NOMO-1 treated with dmso at 0.1 percent for 144 hours (cell line): ENCODE data around the gene FBLIM1.
A peak's percentile ranks its signal among the peaks of the same experiment; 100 is the strongest.

Experiments
- DNase-seq: peaks from one replicate; lab custom pipeline; 2025; ENCODE audit not compliant: unreplicated experiment; lab: John Stamatoyannopoulos, UW

Gene FBLIM1

GRCh38 chr1:15730936-15731335, 27.7 kb upstream of the FBLIM1 start:
- no peak for DNase-seq

GRCh38 chr1:15731735-15732685, 26.6 kb upstream of the FBLIM1 start:
- no peak for DNase-seq

GRCh38 chr1:15732686-15733081, 25.9 kb upstream of the FBLIM1 start:
- no peak for DNase-seq

DNA sequence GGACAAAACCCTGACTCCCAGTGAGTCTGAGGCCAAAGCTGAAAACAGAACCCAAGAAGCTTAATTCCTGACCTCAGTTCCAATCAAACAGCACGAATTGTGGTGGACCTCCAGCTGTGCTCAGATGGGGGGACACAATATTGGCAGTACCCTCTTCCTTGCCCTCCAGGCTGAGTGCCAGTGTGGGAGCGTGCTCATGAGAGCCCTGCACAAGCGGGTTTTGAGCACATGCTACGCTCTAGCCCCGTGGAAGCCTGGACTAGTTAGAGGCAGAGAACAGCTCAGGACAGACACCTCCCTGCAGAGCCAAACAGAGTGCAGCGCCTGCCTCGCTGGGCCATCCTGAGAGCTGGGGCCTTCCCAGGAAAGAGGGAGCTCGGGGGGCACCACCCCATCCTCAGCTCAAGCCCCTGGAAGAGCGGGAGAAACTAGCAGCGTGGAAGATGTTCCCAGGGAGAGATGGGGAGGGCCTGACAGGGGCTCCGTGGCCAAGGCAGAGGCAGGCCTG, 25.3 kb upstream of the FBLIM1 start:
- DNase-seq = no peak

- no peak for DNase-seq
Observed at GRCh38 chr1:15733726-15734226, 24.8 kb upstream of the FBLIM1 start.

- DNase-seq = no peak
Observed at GRCh38 chr1:15734296-15734695, 24.3 kb upstream of the FBLIM1 start.

- no peak for DNase-seq
Observed at GRCh38 chr1:15734901-15735300, 23.7 kb upstream of the FBLIM1 start.

DNA sequence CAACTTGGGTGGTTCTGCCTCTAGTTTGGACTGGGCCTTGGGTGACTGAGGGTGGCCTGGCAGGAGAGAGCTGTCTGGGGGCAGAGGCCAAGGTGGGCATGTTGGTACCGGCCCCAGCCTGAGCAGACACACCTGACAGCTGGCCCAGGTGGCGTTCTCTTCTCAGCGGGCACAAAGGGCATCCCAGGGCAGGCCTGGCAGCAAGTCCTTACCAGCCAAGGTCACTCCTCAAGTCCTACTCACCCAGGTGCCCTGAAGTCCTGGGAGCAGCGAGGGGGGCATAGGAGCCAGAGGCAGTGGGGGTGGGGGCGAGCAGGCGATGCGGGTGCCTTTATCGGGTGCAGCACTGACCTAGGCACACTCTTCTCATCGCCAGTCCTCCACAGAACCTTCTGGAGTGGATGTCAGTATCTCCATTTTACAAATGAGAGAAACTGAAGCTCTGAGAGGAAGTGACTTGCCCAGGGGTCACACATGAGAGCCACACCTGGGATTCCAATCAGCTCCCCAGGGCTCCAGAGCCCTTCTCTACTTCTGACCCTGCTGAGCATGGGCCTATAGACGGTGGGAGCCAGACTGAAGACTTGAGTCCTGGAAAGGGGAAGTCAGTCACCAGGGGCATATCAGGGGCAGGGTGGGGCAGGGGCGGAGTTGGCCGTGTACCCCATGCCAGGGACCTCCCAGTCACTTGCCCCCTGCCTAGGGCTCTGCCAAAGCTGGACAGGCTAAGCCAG, 23.1 kb upstream of the FBLIM1 start:
- no peak for DNase-seq

DNA sequence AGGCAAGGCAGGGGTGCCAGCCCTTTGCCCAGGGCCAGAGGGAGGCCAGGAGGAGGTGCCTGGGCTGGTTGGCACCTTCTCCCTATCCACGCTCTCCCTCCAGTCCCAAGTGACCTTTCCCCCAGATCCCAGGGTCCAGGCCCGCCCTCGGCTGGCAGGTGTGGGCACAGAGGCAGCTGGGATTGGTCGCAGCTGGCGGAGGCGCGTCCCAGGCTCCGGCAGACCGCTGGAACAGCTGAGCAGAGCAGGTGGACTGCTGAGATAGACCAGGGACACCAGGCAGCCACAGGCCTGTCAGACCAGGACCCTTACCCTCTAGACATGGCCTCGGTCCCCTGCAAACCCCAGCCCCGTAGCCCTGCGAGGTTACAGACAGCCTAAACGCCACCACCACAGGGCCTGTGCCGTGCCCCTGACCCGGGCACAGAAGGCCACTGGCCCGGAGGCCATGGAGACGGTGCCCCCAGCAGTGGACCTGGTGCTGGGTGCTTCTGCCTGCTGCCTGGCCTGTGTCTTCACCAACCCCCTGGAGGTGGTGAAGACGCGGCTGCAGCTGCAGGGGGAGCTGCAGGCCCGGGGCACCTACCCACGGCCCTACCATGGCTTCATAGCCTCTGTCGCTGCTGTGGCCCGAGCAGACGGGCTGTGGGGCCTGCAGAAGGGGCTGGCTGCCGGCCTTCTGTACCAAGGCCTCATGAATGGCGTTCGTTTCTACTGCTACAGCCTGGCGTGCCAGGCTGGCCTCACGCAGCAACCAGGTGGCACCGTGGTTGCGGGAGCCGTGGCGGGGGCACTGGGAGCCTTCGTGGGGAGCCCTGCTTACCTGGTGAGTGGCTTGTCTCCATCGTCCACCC, 22.3 kb upstream of the FBLIM1 start, which contains the start of gene SLC25A34:
Gene SLC25A34, plus strand, starts transcription at position 221 of the 854 bp plus-strand sequence. Its CDS starts 228 bp downstream, at position 449.
- no peak for DNase-seq

DNA sequence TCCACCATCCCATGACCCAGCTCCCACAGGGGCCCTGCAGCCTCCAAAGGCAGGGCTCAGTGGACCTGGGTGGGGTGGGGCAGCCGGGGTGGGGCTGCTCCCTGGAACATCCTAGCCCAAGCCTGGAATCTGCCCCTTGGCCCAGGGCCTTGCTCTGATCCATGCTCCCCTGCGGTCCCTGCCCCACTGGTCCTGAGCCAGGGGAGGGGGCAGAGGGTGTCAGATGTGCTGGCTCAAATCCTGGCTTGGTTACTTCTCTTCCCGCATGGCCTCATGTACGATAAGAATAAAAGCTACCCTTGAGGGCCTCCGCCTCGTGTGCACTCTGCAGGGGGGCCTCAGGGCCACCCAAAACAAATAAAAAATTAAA, 21.7 kb upstream of the FBLIM1 start:
- DNase-seq = no peak

- DNase-seq = no peak
Observed at GRCh38 chr1:15737324-15738319, 21.0 kb upstream of the FBLIM1 start.

DNA sequence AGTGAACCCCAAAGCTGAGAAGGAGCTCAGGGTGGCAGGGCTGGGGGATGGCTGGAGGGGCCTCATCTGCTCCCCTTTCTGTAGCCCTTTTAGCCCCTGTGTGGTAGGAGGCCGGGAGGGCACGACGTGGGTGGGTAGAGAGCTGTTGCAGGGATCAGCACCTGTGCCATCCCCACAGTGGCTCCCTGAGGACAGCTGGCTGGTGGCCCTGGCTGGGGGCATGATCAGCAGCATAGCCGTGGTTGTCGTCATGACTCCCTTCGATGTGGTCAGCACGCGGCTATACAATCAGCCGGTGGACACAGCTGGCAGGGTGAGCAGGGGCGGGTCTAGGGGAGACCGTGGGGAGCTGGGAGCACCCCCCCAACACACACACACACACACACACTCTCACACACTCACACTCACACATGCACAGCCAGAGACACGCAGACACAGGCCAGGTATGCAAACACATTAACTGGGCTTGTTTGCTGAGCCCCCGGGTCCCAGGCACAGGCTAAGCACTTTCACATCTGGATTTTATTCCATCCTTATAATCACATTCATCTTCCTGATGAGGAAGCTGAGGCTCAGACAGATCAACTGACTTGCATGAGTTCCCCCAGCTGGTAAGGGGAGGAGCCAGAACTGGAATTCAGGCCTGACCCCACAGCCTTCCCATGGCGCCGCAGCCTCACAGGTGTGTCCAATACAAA, 20.0 kb upstream of the FBLIM1 start:
- DNase-seq = no peak

- no peak for DNase-seq
Observed at GRCh38 chr1:15739259-15739658, 19.3 kb upstream of the FBLIM1 start.

GRCh38 chr1:15739745-15740144, 18.9 kb upstream of the FBLIM1 start:
- DNase-seq = no peak

DNA sequence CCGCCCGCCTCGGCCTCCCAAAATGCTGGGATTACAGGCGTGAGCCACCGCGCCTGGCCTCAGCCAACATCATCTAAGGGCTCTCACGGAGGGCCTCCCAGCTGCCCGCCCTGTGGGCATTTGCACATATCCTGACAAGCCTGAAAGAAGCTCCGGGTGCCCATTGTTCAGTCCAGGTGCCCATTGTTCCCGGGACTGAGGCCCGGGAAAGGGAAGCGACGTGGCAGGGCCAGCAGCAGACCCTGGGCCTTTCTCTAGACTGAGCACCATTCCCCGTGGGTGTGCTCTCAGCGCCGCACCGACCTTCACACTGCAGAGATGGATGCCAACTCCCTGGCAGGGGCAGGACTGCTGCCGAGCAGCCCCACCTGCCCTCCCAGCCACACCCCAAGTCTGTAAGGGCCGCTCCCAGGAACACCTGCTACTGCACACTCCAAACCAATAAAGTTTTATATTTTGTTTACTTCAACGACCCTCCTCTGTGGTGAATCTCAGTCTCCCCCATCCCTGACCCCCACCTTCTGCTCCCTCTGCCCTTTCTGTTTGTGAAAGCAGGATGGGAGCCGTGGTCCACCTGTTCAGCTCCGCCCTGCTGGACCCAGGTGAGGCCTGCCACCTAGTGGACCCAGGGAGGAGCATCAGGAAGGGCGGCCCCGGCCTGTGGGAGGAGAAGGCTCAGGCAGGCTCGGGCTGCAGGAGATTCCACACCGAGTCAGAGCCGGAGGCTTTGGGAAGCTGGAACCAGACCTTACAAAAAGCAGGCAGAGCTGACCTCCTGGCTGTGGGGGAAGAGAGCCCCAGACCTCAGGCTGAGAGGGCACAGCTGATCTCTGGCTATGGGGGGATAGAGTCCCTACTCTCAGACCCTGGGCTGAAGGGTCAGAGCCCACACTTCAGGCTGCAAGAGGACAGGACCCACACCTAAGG, 17.4 kb upstream of the FBLIM1 start:
- peak; percentile 28 for DNase-seq

DNA sequence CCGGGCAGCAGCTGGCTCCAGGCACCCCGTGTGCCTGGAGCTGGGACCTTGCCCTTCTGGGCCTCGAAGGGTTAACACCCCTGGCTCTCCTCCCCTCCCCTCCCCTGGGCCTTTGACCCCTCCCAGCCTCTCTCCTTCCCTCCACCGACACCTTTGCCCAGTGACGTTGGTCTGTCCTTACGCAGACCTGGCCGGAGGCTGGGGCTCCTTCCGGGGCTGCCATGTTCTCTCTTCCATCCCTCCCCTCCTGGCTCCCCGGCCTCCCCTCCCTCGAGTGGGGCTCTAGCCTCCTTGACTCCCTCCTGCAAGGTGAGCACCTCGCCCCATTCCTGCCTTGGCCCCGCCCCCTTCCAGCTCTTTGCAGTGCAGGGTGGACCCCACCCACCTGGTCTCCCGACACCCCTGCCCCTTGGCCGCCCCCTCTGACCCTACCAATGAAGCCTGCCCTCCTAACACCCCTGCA, 16.2 kb upstream of the FBLIM1 start, which contains the start of gene TMEM82:
Gene TMEM82, plus strand, starts transcription at position 161 of the 463 bp plus-strand sequence. Its CDS starts 61 bp downstream, at position 222.
- DNase-seq = no peak

DNA sequence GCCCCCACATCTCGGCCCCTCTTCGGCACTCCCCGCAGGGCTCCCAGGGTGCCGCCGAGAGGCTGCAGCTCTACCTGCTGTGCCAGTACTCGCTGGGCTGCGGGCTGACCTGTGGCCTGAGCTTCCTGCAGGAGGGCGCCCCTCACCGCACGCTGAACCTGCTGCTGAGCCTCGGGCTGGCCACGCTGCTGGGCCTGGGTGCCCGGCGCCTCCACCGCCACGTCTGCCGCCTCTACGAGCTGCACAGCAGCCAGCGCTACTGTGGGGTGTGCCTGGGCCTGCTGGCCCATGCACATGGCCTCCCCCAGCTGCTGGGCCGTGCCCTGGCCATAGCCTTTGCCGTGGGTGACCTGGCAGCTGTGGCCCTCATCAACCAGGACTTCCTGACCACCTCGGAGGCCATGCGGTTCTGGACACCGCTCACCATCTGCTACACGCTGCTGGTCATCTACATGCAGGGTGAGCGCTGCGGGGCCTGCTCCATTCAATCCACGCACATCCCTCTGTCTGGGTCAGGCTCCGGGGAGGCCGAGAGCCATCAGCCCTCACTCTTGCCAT, 14.4 kb upstream of the FBLIM1 start:
- DNase-seq = no peak
